Measurements from ENCODE around the gene FAM110D. TPM values are rescaled to one million over a fixed set of nuclear protein-coding genes. Genes with fewer than 3 reads are reported as not detected.

The FAM110D gene
- total and polyA plus RNA-seq, 11 donors: 2.2 to 6.5 (median 3.2) TPM

DNA sequence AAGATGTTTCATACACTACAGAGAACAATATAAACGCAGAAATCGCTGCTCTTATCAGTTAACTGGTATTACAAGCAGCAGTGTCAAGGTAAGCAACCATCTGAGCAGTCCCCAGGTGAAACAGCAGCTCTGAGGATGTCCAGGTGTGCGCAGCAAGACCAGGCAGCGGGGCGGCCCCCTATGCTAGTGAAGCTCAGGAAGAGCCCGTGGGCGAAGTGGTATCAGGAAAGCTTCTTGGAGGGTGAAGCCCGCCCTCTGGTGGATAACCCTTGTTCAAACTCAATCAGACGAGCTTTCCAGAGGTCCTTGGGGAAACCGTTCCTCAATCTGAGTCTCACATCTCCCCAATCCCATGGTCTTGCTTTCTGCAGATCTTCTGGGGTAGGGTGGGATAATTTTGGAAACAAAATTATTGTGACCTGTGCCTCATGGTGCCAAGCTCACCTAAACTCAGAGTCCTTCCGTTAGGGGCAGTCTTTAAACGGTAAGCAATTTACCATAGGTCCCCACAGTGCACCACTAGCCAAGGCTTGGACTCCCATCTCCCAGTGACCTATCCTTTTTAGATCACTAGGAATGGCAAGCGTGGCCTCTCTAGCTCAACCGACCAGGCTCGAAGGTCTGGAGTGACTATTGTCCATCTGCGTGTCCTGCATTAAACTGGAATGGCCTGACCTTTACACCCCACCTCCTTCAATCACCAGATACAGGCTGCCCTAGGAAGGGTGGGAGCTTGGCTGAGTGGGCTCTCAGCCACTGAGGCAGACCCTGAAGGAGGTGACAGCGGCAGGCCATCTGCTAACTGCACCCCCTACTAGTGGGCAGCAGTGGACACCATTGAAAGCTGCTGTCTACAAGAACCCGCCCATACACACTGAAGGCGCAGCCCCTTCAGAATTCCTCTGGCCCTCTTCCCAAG, 13.6 kb upstream of the FAM110D start:
- Histone ChIP-seq H3K4me1 (peaks cover 0 to 10% (median 0%) of the 10 kb centered on the region in 12 donors), H3K9me3 (no peaks in the 10 kb centered on the region), H3K27ac (no peak overlapping the region), H3K36me3 (no peaks in the 10 kb centered on the region), H3K27me3 (no peaks in the 10 kb centered on the region), H3K4me3 (no peak overlapping the region)
- DNase-seq (peak; percentile 77 to 83 (median 80)), ATAC-seq (peak; percentile 82 to 96 (median 94))
- WGBS, 4 donors: 27 to 31% (median 30%) methylated on average over 17 to 19 of the region's 19 CpGs
- intact Hi-C loops (cut with DNase I): loop anchor here (1.0 to 5.0 kb wide), 7 partner anchors 38 to 110 kb away; no protein-coding TSS in a partner anchor
- no peak for TF ChIP-seq POLR2A (IDR thresholded peaks at IDR 0.05)
- TF ChIP-seq, protein P1, sequence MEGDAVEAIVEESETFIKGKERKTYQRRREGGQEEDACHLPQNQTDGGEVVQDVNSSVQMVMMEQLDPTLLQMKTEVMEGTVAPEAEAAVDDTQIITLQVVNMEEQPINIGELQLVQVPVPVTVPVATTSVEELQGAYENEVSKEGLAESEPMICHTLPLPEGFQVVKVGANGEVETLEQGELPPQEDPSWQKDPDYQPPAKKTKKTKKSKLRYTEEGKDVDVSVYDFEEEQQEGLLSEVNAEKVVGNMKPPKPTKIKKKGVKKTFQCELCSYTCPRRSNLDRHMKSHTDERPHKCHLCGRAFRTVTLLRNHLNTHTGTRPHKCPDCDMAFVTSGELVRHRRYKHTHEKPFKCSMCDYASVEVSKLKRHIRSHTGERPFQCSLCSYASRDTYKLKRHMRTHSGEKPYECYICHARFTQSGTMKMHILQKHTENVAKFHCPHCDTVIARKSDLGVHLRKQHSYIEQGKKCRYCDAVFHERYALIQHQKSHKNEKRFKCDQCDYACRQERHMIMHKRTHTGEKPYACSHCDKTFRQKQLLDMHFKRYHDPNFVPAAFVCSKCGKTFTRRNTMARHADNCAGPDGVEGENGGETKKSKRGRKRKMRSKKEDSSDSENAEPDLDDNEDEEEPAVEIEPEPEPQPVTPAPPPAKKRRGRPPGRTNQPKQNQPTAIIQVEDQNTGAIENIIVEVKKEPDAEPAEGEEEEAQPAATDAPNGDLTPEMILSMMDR (IDR thresholded peaks at IDR 0.05): peak; percentile 71 to 89 (median 80)

DNA sequence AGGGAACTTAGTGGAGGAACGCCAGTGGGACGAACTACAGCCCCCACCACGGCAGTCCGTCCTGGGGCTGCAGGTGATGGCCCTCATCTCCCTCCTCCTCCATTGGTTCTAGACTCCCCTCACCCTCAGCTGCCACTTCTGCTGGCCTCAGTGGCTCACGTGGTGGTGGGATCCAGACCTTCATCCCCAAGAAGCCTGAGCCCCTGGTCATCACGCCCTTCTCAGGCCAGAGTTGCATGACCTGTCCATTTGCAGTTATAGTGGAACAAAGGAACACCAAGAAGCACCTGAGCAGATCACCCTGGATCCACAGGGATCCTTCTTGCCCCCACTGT, 13.0 kb upstream of the FAM110D start:
- Histone ChIP-seq H3K4me3 (no peak overlapping the region), H3K9me3 (no peaks in the 10 kb centered on the region), H3K27ac (no peak overlapping the region), H3K4me1 (peaks cover 0 to 10% (median 0%) of the 10 kb centered on the region in 12 donors), H3K27me3 (no peaks in the 10 kb centered on the region), H3K36me3 (no peaks in the 10 kb centered on the region)
- DNase-seq (no peak), ATAC-seq (no peak)
- 39 to 51% (median 48%) methylated on average over 6 of the region's 6 CpGs for WGBS, 4 donors
- intact Hi-C loops (cut with DNase I): loop anchor here (1.0 to 5.0 kb wide), 7 partner anchors 39 to 111 kb away; no protein-coding TSS in a partner anchor
- TF ChIP-seq POLR2A (IDR thresholded peaks at IDR 0.05): no peak
- TF ChIP-seq, protein P1 (IDR thresholded peaks at IDR 0.05): no peak

DNA sequence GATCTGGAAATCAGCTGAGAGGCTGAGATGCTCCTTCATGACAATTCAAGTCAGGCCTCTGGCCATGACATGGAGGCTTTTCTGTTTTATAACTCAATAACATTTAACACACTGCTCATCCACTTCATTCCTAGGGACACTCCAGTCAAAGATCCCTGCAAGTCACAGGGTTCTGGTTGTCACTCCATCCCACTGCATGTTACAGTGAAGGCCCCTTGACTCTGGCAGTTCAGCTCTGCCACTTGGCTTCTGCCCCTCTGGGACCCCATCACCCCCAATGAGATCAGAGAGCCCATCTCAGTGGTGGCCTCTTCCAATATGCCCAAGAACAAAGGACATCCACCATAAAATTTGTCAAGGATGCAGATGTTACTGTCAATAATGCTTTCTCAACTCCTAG, 10.0 kb upstream of the FAM110D start:
- intact Hi-C loops (cut with DNase I): loop anchor here in 5 of 10 donors (5.0 kb wide), 2 partner anchors 42 to 112 kb away; no protein-coding TSS in a partner anchor
- Histone ChIP-seq H3K4me3 (no peak overlapping the region), H3K27ac (no peak overlapping the region), H3K4me1 (peaks cover 0 to 11% (median 0%) of the 10 kb centered on the region in 12 donors), H3K36me3 (no peaks in the 10 kb centered on the region), H3K27me3 (no peaks in the 10 kb centered on the region), H3K9me3 (no peaks in the 10 kb centered on the region)
- no peak for ATAC-seq
- no peak for TF ChIP-seq POLR2A (IDR thresholded peaks at IDR 0.05)
- TF ChIP-seq, protein P1 (IDR thresholded peaks at IDR 0.05): no peak
- DNase-seq: no peak

DNA sequence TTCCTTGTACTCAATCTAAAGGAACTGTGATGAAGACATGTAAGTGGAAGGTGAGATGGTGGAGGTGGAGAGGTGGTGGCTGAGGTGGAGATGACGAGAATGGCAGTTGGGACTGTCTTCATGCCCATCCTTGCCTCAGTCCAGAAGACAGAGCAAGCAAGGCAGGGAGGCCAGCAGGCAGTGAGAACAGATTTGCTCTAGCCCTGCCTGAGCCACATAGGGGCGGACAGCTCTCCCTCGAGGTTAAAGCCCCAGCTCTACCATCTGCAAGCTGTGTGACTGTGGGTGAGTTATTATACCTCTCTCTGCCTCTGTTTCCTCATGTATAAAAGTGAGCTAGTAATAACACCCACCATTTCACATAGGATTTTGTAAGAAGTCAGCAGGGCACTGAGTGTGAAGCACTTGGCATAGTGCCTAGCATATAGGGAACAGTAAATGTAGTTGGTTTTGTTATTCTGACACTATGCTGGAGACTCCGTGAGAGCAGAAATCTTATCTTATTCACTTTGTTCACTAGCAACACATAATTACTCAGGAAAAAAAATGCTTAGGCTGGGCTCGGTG, 4.8 kb upstream of the FAM110D start:
- DNase-seq: no peak
- Histone ChIP-seq H3K36me3 (no peaks in the 10 kb centered on the region), H3K27ac (peak overlapping the region in 6 of 12 donors; percentile 52 to 96 (median 88)), H3K4me1 (peaks cover 6 to 53% (median 31%) of the 10 kb centered on the region in 12 donors), H3K9me3 (no peaks in the 10 kb centered on the region), H3K27me3 (peaks cover 0 to 18% (median 0%) of the 10 kb centered on the region in 9 donors), H3K4me3 (no peak overlapping the region)
- TF ChIP-seq, protein P1 (IDR thresholded peaks at IDR 0.05): no peak
- TF ChIP-seq POLR2A (IDR thresholded peaks at IDR 0.05): no peak
- no peak for ATAC-seq
- intact Hi-C loops (cut with DNase I): loop anchor here in 1 of 10 donors (10.0 kb wide), 1 partner anchor 249 kb away; the partner anchor contains the start of gene STMN1
- 54 to 65% (median 60%) methylated on average over 5 of the region's 5 CpGs for WGBS, 4 donors
